ENCODE results near the gene CYS1. TPM values are rescaled to one million over a fixed set of nuclear protein-coding genes. Genes with fewer than 3 reads are reported as not detected.
"Not testable (repeated sequence)": the region's sequence is repeated elsewhere in the genome, so short reads cannot be mapped to it uniquely, and the experiment has no call there.

The CYS1 gene
- total and polyA plus RNA-seq, 4 donors: 0.07 to 4.1 (median 1.0) TPM

DNA sequence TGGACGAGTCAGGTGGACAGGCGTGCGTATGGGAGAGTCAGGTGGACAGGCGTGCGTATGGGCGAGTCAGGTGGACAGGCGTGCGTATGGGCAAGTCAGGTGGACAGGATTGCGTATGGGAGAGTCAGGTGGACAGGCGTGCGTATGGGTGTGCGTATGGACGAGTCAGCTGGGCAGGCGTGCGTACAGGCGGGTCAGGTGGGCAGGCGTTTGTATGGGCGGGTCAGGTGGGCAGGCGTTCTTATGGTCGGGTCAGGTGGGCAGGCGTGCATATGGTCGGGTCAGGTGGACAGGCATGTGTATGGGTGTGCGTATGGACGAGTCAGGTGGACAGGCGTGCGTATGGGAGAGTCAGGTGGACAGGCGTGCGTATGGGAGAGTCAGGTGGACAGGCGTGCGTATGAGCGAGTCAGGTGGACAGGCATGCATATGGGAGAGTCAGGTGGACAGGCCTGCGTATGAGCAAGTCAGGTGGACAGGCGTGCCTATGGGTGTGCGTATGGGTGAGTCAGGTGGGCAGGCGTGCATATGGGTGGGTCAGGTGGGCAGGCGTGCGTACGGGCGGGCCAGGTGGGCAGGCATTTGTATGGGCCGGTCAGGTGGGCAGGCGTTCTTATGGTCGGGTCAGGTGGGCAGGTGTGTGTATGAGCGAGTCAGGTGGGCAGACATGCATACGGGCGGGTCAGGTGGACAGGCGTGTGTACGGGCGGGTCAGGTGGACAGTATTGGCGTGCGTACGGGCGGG, 69.2 kb downstream of the CYS1 start:
- H3K9me3 ChIP-seq (ENCODE audit: control insufficient read depth in 4 of 4, low read length in 3 of 4); H3K27me3 ChIP-seq (ENCODE audit: control insufficient read depth in 4 of 4, insufficient read depth in 4 of 4, low read length in 3 of 4); DNase-seq (ENCODE audit: low spot score); H3K9ac ChIP-seq (ENCODE audit: low read depth in 1 of 2, low read length in 2 of 2); H3K36me3 ChIP-seq (ENCODE audit: control insufficient read depth in 4 of 4, insufficient read depth in 3 of 4, low read depth in 1 of 4, low read length in 3 of 4): not testable (repeated sequence)
- Histone ChIP-seq H3K4me3 (ENCODE audit: low read depth in 1 of 3, low read length in 3 of 3) (peak overlapping the region; percentile 3 to 45 (median 38)), H3K4me1 (ENCODE audit: control insufficient read depth in 4 of 4, insufficient read depth in 4 of 4, low read length in 3 of 4) (peaks cover 11 to 37% (median 31%) of the 10 kb centered on the region in 4 donors), H3K27ac (ENCODE audit: low read depth in 1 of 2, low read length in 2 of 2) (peak overlapping the region; percentile 80 to 86)
- 96% methylated on average over 52 of the region's 52 CpGs for WGBS

DNA sequence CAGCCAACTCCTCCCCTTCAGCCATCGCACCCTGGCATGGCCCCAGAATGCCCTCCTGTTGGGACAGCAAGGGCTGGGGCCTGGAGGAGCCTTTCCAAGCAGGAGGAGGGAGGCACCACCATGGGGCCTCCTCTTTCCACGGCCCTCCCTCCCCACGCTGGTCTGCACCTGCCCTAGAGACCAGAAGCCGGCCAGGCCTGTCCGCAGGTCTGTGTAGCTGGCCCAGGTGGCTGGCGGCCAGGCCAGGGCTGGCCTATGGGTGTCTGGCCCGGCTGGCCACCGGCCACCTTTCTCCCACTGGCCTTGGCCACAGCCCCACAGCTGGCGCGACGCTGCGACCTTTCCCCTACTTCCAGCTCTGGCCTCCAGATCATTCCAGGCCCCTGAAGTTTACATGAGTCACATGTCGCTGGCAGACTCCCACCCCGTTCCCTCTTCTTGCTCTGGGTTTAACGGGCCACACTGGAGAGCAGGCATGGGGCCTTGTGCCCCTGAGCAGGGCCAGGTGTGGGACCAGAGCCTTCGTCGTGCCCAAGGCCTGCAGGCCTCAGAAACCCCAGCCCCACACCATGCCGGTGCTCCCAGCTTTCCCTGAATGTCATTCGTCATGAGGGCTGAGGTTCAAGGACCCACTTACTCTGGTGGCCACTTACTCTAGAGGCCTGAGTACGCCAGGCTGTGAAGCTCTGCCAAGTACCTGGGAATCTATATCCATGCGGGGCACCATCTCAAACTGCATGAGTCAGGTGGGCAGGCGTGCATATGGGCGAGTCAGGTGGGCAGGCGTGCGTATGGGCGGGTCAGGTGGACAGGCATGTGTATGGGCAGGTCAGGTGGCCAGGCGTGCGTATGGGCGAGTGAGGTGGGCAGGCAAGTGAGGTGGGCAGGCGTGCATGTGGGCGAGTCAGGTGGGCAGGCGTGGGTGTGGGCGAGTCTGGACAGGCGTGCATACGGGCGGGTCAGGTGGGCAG, 70.1 kb downstream of the CYS1 start:
- Histone ChIP-seq H3K4me3 (ENCODE audit: low read depth in 1 of 3, low read length in 3 of 3) (peak overlapping the region; percentile 3 to 45 (median 38)), H3K27ac (ENCODE audit: low read depth in 1 of 2, low read length in 2 of 2) (peak overlapping the region; percentile 80 to 86)
- 55% methylated on average over 36 of the region's 36 CpGs for WGBS

More for the DNA sequence above, 70.1 kb downstream of the CYS1 start:
- Histone ChIP-seq H3K9me3 (ENCODE audit: control insufficient read depth in 4 of 4, low read length in 3 of 4) (no peaks in the 10 kb centered on the region), H3K9ac (ENCODE audit: low read depth in 1 of 2, low read length in 2 of 2) (peak overlapping the region in 1 of 2 donors; percentile 59), H3K27me3 (ENCODE audit: control insufficient read depth in 4 of 4, insufficient read depth in 4 of 4, low read length in 3 of 4) (no peaks in the 10 kb centered on the region), H3K36me3 (ENCODE audit: control insufficient read depth in 4 of 4, insufficient read depth in 3 of 4, low read depth in 1 of 4, low read length in 3 of 4) (no peaks in the 10 kb centered on the region), H3K4me1 (ENCODE audit: control insufficient read depth in 4 of 4, insufficient read depth in 4 of 4, low read length in 3 of 4) (peaks cover 11 to 35% (median 30%) of the 10 kb centered on the region in 4 donors)
- peak; percentile 60 for DNase-seq (ENCODE audit: low spot score)
- TF ChIP-seq FOXA1 (IDR thresholded peaks at IDR 0.05) (peak; percentile 39), TAF1 (conservative IDR thresholded peaks at IDR 0.05) (no peak), HNF4A (conservative IDR thresholded peaks at IDR 0.05) (peak; percentile 66 to 71), EGR1 (IDR thresholded peaks at IDR 0.05; ENCODE audit: low read depth in 2 of 2) (peak in 1 of 2 donors; percentile 87), FOXA2 (IDR thresholded peaks at IDR 0.05) (no peak), RXRA (IDR thresholded peaks at IDR 0.05) (peak; percentile 99), NR2F2 (IDR thresholded peaks at IDR 0.05) (no peak), RAD21 (IDR thresholded peaks at IDR 0.05) (peak in 1 of 2 donors; percentile 57), JUND (IDR thresholded peaks at IDR 0.05) (no peak), YY1 (IDR thresholded peaks at IDR 0.05) (peak; percentile 90), SP1 (IDR thresholded peaks at IDR 0.05) (peak; percentile 100), HNF4G (IDR thresholded peaks at IDR 0.05) (no peak), GABPA (IDR thresholded peaks at IDR 0.05 in 1 of 2, conservative IDR thresholded peaks at IDR 0.05 in 1 of 2) (no peak)
- TF ChIP-seq, protein P1, sequence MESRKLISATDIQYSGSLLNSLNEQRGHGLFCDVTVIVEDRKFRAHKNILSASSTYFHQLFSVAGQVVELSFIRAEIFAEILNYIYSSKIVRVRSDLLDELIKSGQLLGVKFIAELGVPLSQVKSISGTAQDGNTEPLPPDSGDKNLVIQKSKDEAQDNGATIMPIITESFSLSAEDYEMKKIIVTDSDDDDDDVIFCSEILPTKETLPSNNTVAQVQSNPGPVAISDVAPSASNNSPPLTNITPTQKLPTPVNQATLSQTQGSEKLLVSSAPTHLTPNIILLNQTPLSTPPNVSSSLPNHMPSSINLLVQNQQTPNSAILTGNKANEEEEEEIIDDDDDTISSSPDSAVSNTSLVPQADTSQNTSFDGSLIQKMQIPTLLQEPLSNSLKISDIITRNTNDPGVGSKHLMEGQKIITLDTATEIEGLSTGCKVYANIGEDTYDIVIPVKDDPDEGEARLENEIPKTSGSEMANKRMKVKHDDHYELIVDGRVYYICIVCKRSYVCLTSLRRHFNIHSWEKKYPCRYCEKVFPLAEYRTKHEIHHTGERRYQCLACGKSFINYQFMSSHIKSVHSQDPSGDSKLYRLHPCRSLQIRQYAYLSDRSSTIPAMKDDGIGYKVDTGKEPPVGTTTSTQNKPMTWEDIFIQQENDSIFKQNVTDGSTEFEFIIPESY (IDR thresholded peaks at IDR 0.05): no peak
- TF ChIP-seq, protein P2, sequence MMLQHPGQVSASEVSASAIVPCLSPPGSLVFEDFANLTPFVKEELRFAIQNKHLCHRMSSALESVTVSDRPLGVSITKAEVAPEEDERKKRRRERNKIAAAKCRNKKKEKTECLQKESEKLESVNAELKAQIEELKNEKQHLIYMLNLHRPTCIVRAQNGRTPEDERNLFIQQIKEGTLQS (IDR thresholded peaks at IDR 0.05): no peak
- TF ChIP-seq, protein P3, sequence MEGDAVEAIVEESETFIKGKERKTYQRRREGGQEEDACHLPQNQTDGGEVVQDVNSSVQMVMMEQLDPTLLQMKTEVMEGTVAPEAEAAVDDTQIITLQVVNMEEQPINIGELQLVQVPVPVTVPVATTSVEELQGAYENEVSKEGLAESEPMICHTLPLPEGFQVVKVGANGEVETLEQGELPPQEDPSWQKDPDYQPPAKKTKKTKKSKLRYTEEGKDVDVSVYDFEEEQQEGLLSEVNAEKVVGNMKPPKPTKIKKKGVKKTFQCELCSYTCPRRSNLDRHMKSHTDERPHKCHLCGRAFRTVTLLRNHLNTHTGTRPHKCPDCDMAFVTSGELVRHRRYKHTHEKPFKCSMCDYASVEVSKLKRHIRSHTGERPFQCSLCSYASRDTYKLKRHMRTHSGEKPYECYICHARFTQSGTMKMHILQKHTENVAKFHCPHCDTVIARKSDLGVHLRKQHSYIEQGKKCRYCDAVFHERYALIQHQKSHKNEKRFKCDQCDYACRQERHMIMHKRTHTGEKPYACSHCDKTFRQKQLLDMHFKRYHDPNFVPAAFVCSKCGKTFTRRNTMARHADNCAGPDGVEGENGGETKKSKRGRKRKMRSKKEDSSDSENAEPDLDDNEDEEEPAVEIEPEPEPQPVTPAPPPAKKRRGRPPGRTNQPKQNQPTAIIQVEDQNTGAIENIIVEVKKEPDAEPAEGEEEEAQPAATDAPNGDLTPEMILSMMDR (IDR thresholded peaks at IDR 0.05; ENCODE audit: low read depth, low read length, missing input control): no peak
- TF ChIP-seq, protein P4, sequence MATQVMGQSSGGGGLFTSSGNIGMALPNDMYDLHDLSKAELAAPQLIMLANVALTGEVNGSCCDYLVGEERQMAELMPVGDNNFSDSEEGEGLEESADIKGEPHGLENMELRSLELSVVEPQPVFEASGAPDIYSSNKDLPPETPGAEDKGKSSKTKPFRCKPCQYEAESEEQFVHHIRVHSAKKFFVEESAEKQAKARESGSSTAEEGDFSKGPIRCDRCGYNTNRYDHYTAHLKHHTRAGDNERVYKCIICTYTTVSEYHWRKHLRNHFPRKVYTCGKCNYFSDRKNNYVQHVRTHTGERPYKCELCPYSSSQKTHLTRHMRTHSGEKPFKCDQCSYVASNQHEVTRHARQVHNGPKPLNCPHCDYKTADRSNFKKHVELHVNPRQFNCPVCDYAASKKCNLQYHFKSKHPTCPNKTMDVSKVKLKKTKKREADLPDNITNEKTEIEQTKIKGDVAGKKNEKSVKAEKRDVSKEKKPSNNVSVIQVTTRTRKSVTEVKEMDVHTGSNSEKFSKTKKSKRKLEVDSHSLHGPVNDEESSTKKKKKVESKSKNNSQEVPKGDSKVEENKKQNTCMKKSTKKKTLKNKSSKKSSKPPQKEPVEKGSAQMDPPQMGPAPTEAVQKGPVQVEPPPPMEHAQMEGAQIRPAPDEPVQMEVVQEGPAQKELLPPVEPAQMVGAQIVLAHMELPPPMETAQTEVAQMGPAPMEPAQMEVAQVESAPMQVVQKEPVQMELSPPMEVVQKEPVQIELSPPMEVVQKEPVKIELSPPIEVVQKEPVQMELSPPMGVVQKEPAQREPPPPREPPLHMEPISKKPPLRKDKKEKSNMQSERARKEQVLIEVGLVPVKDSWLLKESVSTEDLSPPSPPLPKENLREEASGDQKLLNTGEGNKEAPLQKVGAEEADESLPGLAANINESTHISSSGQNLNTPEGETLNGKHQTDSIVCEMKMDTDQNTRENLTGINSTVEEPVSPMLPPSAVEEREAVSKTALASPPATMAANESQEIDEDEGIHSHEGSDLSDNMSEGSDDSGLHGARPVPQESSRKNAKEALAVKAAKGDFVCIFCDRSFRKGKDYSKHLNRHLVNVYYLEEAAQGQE (IDR thresholded peaks at IDR 0.05): peak; percentile 74
- TF ChIP-seq, protein P5, sequence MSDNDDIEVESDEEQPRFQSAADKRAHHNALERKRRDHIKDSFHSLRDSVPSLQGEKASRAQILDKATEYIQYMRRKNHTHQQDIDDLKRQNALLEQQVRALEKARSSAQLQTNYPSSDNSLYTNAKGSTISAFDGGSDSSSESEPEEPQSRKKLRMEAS (IDR thresholded peaks at IDR 0.05): peak; percentile 96

All from liver (tissue), 9 donors.